UCSD-AML1 (cell line): ENCODE measurements around the gene SCUBE1.

Experiments used
- DNase-seq: peaks from one replicate; lab custom pipeline; 2025; ENCODE audit not compliant: unreplicated experiment; lab: John Stamatoyannopoulos, UW

Gene SCUBE1

DNA sequence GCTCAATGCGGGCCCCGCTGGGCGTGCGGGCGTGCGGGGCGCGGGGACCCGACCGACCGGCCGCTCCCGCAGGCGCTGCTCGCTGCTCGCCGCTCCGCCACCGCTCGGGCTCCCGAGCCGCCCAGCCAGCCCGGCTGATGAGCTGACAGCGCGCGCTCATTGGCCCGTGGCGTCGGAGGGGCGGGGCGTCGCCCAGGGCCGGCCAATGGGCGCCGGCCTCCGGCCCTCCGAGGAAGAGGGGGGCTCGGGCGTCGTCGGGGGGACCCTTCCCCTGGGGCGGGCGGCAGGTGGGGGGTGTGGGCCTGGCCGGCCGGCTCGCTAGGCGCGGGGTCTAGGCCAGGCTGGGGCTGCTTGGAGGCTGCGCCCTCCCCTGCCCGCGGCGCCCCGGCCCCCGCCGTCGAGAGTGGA lies at the start of gene SCUBE1:
SCUBE1 (minus strand) TSS at position 111 of the 408 bp plus-strand sequence. CDS start 111 bp downstream, outside the sequence.
- peak; percentile 55 for DNase-seq

- no peak for DNase-seq
Measured at GRCh38 chr22:43392385-43392989, 49.3 kb upstream of the SCUBE1 start.

GRCh38 chr22:43391306-43391705 lies 48.1 kb upstream of the SCUBE1 start:
- no peak for DNase-seq

GRCh38 chr22:43390872-43391271 lies 47.7 kb upstream of the SCUBE1 start:
- DNase-seq = no peak

- DNase-seq = no peak
Measured at GRCh38 chr22:43390166-43390565, 47.0 kb upstream of the SCUBE1 start.

GRCh38 chr22:43389227-43389836 lies 46.2 kb upstream of the SCUBE1 start:
- no peak for DNase-seq

DNA sequence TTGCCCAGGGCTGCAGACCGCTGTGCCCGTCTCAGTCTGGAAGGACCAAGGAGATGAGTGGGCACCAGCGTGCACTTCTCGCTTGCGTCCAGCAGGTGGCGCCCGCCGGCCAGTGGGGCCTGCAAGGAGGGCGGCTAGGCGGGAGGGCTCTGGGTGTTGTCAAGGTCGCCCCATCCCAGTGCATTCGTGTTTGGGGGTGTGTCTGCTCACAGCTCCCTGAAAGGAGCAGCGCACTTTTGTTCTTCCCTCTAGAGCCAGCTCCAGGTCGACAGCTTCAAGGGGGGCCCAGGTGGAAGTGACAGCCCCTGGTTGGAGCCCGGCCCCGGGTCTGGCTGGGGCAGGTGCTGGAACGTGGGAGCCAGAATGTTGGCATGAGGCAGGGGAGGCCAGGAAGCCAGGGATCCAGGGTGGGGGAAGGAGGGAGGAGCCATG lies 45.3 kb upstream of the SCUBE1 start:
- DNase-seq = peak; percentile 64

DNA sequence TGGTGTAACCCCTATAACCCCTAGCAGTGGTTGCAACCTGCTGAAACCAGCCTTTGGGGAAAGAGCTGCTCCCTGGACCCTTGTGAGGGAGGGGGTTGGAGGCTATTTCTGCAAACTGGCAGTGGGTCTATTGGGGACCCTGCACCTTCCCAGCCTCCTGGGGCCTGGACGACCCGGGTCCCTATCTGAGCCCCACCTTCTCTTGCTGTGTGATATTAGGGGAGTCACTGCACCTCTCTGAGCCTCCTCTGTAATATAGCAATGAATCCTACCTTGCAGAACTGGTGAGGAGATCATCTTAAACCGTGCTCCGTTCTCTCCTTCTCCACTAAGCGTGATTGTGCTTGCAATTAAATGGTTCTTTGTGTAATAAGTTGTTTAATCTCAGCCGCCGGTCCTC lies 44.6 kb upstream of the SCUBE1 start:
- DNase-seq = no peak

- peak; percentile 81 for DNase-seq
Measured at GRCh38 chr22:43385770-43386641, 42.8 kb upstream of the SCUBE1 start.

DNA sequence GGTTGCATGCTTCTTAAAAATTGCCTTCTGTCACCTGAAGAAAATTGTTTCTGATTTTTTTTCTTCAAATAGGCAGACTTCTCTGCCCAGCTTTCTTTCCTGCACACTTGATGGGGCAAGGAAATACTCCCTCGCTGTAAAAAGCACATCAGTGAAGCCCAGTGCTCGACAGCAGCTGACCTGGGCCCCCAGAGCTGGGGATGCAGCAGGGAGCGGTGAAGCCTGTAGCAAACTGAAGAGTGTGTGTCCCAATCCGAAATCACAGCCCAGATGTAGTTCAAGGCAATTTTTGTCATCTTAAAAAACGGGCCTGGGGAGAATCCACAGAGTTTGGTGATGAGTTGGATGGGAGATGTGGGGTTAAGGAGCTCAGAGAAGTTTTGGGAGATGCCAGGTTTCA lies 41.7 kb upstream of the SCUBE1 start:
- DNase-seq = no peak

GRCh38 chr22:43381693-43382092 lies 38.5 kb upstream of the SCUBE1 start:
- DNase-seq = peak; percentile 42

GRCh38 chr22:43377896-43378704 lies 34.9 kb upstream of the SCUBE1 start:
- DNase-seq = no peak

GRCh38 chr22:43377548-43377895 lies 34.4 kb upstream of the SCUBE1 start:
- DNase-seq = no peak

DNA sequence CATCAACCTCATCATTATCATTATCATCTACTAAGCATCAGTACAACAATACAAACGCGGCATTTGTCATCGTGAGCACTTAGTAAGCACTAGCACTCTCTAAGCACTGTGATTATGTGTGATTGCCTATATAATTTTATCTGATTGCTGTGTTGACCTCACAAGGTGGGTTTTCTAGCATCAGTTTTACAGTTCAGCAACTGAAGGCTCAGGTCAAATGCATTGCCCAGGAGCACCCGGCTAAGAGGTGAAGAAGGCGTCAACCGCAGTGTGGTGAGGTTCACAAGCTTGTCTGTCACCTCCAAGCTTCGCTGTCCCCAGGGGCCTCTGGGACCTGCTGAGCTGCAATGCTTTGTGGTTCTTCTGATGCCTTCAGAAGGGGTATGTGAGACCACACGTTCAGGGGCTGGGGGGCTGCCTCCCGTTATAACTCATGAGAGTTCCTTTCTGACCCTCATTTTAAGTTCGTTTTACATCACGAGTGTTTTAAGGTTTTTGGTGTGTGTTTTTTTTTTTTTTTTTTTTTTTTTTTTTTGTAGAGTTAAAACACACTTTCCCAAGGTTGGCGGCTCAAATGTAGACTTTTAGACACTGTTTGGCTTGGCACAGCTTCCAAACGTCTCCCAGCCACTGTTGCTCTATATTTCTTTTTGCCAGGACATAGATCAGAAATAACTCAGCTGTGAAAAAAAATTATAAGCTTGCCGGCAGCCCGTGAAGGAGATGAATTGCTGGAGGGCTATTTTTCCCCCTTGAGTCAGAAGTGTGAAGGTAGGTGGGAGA lies 33.8 kb upstream of the SCUBE1 start:
- no peak for DNase-seq

GRCh38 chr22:43375951-43376455 lies 32.8 kb upstream of the SCUBE1 start:
- no peak for DNase-seq

DNA sequence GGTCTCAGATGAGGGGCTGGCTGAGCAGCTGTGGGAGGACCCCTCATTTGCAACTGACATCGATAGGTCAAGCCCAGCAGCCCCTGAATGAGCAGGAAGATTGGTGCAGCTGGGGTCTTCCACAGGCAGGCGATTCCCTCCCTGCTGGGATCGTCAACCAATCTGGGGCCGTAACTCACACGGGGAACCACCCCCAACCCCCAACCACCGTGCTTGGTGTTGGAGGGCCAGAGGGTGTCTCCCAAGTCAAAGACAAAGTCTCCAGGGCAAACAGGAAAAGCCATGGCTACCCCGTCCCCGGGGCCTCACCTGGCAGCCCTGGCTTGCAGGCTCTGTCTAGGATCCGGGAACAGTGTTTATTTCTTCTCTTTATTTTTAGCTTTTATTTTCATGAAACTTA lies 26.9 kb upstream of the SCUBE1 start:
- DNase-seq = no peak

DNA sequence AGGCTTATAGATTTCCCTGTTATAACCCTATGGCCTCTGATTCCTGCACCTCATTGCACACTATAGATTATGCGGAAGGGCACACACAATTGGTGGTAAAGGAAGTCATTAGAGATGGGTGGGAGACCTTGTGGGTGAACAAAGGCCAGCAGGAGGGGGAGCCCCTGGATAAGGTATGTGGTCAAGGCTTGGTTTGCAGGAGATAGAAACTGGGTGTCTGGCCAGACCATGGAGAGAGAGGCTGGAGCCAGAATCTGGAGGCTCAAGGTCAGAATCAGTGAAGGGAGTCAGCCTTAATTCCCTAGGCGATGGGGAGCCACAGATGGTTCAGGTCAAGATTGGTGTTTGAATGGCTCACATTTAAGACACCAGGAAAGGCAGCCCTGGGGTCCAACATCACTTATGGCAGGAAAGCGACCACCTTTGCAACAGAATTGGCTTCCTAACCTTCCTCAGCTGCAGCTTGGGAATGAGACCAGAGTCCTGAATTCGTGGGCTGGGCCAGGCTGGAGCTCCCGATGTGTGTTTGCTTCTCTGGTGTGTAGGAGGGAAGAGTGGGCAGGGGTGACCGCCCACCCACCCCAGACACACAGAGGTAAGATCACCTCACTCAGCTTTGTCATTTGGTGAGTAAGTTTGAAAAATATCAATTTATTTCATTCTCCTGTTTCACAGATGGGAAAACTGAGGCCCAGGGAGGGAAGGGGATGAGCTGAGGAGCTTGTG lies 22.7 kb upstream of the SCUBE1 start:
- no peak for DNase-seq

- DNase-seq = no peak
Measured at GRCh38 chr22:43364169-43364435, 20.9 kb upstream of the SCUBE1 start.

- no peak for DNase-seq
Measured at GRCh38 chr22:43363315-43364168, 20.4 kb upstream of the SCUBE1 start.
